A549 (cell line): ENCODE results near the gene NBPF9. TPM values are rescaled to one million over a fixed set of nuclear protein-coding genes. Genes with fewer than 3 reads are reported as not detected.
"Not testable (repeated sequence)": the region's sequence is repeated elsewhere in the genome, so short reads cannot be mapped to it uniquely, and the experiment has no call there.

Source experiments
- ATAC-seq, 2 experiments: fragments of 200-7000 bp in 1 of 2; fragments of >200 bp in 1 of 2; cut with Nextera tagmentation in 1 of 2; cut with Tn5 transposase in 1 of 2; 3 replicates each; pipeline versions ENCODE4 v1.8.0 to v1.9.1; 2018 to 2020; ENCODE audit warnings: mild to moderate bottlenecking in 1 of 2, moderate library complexity in 1 of 2
- CTCF ChIA-PET: fragments of 300-600 bp; sonication (Branson Sonifier 250); formaldehyde crosslinking; extraction: SDS; loops from one replicate; lab custom pipeline; 2021; ENCODE audit warnings: antibody characterized with exemption, inconsistent platforms; lab: Yijun Ruan, JAX
- POLR2A ChIA-PET: fragments of 350-600 bp; formaldehyde crosslinking; extraction: SDS; loops from one replicate; lab custom pipeline; 2021; ENCODE audit warnings: antibody characterized with exemption, inconsistent platforms; lab: Yijun Ruan, JAX
- DNase-seq, 2 experiments: peaks; one replicate each; pipeline versions ENCODE4 v3.0.0 to v3.0.0-alpha.2; 2011 to 2016; ENCODE audit warnings: low read depth in 1 of 2, low spot score in 1 of 2
- FAIRE-seq: peaks from 2 replicates; lab custom pipeline; 2011; peaks lifted over from hg19 to GRCh38; lab: Jason Lieb, UNC
- H3K27ac ChIP-seq, 2 experiments: fragments of >200 bp; sonication (Bioruptor Twin); formaldehyde crosslinking; 3 replicates each; pipeline ENCODE4 v1.5.1; 2016 to 2017
- H3K4me1 ChIP-seq: fragments of >200 bp; sonication (Bioruptor Twin); formaldehyde crosslinking; 3 replicates; pipeline ENCODE4 v1.6.1; 2016
- H3K4me2 ChIP-seq: fragments of >200 bp; sonication (Bioruptor Twin); formaldehyde crosslinking; 3 replicates; pipeline ENCODE4 v1.6.1; 2016
- H3K4me3 ChIP-seq: fragments of >200 bp; sonication (Bioruptor Twin); formaldehyde crosslinking; 3 replicates; pipeline ENCODE4 v1.5.1; 2016
- H3K9me3 ChIP-seq: fragments of >200 bp; sonication (Bioruptor Twin); formaldehyde crosslinking; 3 replicates; pipeline ENCODE4 v1.6.1; 2016
- WGBS: methylation state at CpG from one replicate; pipeline ENCODE4 v1.1.6; 2017; ENCODE audit errors: missing lambda C conversion rate; 5-methylcytosine and 5-hydroxymethylcytosine counted together
- polyA minus RNA-seq: library from RNA; depleted of rRNA, polyadenylated mRNA; stranded (reverse); fragments of >200 nt; gene quantifications from 2 replicates; pipeline ENCODE4 v1.2.3, GENCODE V29; 2011; rRNA and poly(A)+ RNA removed
- polyA plus RNA-seq, 4 experiments: library from polyadenylated mRNA; depleted of rRNA in 3 of 4; stranded (reverse); fragments of >200 nt; fragmentation: RNase III in 1 of 4; extraction: RNeasy Plus Mini Kit Qiagen cat#74134 plus additional on column Dnase treatment in 1 of 4; gene quantifications; 2 replicates in 3 of 4; 3 replicates in 1 of 4; pipeline ENCODE4 v1.2.3, GENCODE V29; 2011 to 2017

The NBPF9 gene, protein sequence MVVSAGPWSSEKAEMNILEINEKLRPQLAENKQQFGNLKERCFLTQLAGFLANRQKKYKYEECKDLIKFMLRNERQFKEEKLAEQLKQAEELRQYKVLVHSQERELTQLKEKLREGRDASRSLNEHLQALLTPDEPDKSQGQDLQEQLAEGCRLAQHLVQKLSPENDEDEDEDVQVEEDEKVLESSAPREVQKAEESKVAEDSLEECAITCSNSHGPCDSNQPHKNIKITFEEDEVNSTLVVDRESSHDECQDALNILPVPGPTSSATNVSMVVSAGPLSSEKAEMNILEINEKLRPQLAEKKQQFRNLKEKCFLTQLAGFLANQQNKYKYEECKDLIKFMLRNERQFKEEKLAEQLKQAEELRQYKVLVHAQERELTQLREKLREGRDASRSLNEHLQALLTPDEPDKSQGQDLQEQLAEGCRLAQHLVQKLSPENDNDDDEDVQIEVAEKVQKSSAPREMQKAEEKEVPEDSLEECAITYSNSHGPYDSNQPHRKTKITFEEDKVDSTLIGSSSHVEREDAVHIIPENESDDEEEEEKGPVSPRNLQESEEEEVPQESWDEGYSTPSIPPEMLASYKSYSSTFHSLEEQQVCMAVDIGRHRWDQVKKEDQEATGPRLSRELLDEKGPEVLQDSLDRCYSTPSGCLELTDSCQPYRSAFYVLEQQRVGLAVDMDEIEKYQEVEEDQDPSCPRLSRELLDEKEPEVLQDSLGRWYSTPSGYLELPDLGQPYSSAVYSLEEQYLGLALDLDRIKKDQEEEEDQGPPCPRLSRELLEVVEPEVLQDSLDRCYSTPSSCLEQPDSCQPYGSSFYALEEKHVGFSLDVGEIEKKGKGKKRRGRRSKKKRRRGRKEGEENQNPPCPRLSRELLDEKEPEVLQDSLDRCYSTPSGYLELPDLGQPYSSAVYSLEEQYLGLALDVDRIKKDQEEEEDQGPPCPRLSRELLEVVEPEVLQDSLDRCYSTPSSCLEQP (N-terminal part only)
- polyA plus RNA-seq (2011; rRNA removed), result 28.0 and 31.1 TPM in 2 replicates
- polyA plus RNA-seq (2012; cell fraction: cytosol; rRNA removed), result 8.4 and 9.3 TPM in 2 replicates
- polyA plus RNA-seq (2012; cell fraction: nucleus; rRNA removed), result 19.1 and 24.3 TPM in 2 replicates
- 17.8 to 18.2 TPM (median 18.0 TPM) in 3 replicates for polyA plus RNA-seq (2017; fragmentation: RNase III; extraction: RNeasy Plus Mini Kit Qiagen cat#74134 plus additional on column Dnase treatment)
- polyA minus RNA-seq, result 31.0 and 32.0 TPM in 2 replicates

- Histone ChIP-seq H3K4me3 (peak within 1 kb of the TSS; percentile 54), H3K4me2 (peak within 1 kb of the TSS; percentile 57; the same call in 2 of the 3 replicates), H3K27ac (peak within 1 kb of the TSS; percentile 76 to 88)
- H3K4me1 ChIP-seq, FAIRE-seq, POLR2A ChIA-PET, CTCF ChIA-PET, H3K9me3 ChIP-seq: not testable (repeated sequence)
- WGBS, result 0% methylated on average over 14 of the region's 85 CpGs
- DNase-seq (peak in 1 of 2 experiments; percentile 42), ATAC-seq (peak; percentile 99 to 100)
Measured at GRCh38 chr1:149103109-149104081, at the start of gene NBPF9. NBPF9 (minus strand) TSS chr1:149103551; CDS start chr1:149082139, 21,412 bp downstream.

- DNase-seq, H3K9me3 ChIP-seq, POLR2A ChIA-PET, H3K27ac ChIP-seq, FAIRE-seq, ATAC-seq, CTCF ChIA-PET, H3K4me1 ChIP-seq, H3K4me2 ChIP-seq, H3K4me3 ChIP-seq: not testable (repeated sequence)
- 66% methylated on average over 4 of the region's 4 CpGs for WGBS
Measured at GRCh38 chr1:149149909-149150308, 46.6 kb upstream of the NBPF9 start.

DNA sequence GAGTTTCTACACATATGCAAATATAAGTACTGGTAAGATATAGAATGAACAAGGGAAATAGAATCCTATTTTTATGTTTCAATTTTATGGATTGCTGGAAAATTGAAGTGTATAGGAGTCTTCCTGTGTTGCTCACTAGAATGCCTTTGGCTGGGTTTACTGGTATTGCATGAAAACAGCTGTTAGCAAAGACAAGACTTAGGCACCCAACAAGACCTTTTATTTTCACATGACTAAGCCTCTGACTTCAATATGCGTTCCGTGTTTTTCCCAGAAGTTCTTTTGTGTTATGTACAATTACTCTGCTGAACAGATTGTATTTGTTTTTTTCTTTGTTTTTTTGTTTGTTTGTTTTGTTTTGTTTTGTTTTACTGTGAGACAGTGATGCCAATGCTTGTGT lies 34.2 kb upstream of the NBPF9 start:
- H3K4me3 ChIP-seq, FAIRE-seq, POLR2A ChIA-PET, DNase-seq, H3K4me2 ChIP-seq, H3K4me1 ChIP-seq, ATAC-seq, H3K9me3 ChIP-seq, CTCF ChIA-PET, H3K27ac ChIP-seq: not testable (repeated sequence)
- WGBS, result 91% methylated on average over 2 of the region's 2 CpGs

DNA sequence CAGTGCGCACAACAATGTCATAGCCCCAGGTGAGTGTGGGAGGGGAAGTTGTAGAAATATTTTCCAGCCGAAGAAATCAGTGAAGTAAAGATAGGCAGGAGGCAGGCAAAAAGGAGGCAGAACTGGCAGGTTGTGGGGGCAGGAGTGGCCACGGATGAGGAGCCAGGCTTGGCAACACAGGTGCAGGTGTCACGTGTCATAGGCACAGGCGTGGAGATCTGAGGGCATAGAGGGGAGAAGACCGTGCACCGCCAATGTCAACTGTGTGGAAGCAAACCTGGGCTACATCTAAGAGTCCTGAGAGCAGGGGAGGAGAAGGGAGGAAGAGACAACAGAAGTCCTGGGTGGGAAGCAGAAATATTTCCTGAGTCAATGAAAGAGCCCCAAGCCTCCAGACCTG lies 27.6 kb upstream of the NBPF9 start:
- DNase-seq, POLR2A ChIA-PET, FAIRE-seq, ATAC-seq, H3K27ac ChIP-seq, H3K4me1 ChIP-seq, H3K4me3 ChIP-seq, H3K9me3 ChIP-seq, H3K4me2 ChIP-seq, CTCF ChIA-PET: not testable (repeated sequence)
- 79% methylated on average over 7 of the region's 7 CpGs for WGBS

DNA sequence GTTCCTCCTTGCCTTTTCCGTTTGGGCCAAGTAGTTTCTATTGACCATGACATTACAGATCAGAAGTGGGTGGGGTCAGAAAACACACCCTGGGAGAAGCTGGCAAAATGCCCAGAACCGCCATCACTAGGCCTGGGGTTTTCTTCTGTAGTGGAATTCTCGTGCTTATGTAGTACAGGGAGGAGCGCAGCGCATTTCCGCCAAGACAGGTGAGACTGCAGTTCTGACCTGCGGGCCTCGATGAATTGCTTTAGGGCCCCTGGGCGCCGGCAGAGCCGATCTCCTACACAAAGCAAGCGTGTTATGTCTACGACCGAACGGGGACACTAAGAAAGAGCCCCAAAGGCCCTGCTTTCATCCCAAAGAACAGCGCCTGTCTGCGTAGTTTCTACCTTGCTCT lies 25.9 kb upstream of the NBPF9 start:
- ATAC-seq, H3K4me1 ChIP-seq, H3K27ac ChIP-seq, CTCF ChIA-PET, DNase-seq, FAIRE-seq, H3K4me2 ChIP-seq, H3K9me3 ChIP-seq, H3K4me3 ChIP-seq, POLR2A ChIA-PET: not testable (repeated sequence)
- no CpG with 5 or more reads among the region's 17 CpGs for WGBS

GRCh38 chr1:149126555-149127145 lies 23.3 kb upstream of the NBPF9 start:
- H3K27ac ChIP-seq, H3K4me2 ChIP-seq, H3K4me3 ChIP-seq, CTCF ChIA-PET, H3K9me3 ChIP-seq, DNase-seq, ATAC-seq, H3K4me1 ChIP-seq, FAIRE-seq, POLR2A ChIA-PET: not testable (repeated sequence)
- WGBS, result 61% methylated on average over 6 of the region's 6 CpGs

GRCh38 chr1:149123948-149124926 lies 20.9 kb upstream of the NBPF9 start:
- DNase-seq (peak in 1 of 2 experiments; percentile 5), ATAC-seq (peak; percentile 71 to 90; a peak in 5 of 6 replicates)
- 0 out of 3 replicates have a peak overlapping the region, but pooled peaks have one; percentile 17 for H3K4me3 ChIP-seq
- 0 out of 6 replicates have a peak overlapping the region, but pooled peaks of 1 of the 2 experiments have one; percentile 28 for H3K27ac ChIP-seq
- H3K4me2 ChIP-seq, result peak overlapping the region; percentile 62; the same call in 2 of the 3 replicates
- WGBS, result 14% methylated on average over 6 of the region's 15 CpGs
- H3K4me1 ChIP-seq, H3K9me3 ChIP-seq, FAIRE-seq, POLR2A ChIA-PET, CTCF ChIA-PET: not testable (repeated sequence)

DNA sequence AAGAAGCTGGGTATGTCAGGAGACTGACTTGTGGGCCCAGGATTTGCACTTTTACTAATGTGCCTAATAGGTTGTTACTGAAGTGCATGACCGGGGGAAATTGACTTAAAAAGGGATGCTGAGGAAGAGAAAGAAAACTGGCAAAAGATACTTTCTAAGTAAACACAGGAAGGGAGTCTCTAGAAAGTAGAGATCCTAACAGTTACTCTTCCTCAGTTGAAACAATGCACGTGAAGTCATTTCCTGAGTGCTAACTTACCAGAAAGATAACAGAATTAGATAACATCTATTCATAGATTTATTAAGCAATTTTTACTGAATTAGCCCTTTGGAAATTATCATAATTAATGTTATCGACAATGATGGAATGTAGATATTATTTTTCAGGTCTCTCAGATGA lies 9.5 kb upstream of the NBPF9 start:
- ATAC-seq, FAIRE-seq, CTCF ChIA-PET, H3K4me3 ChIP-seq, H3K4me1 ChIP-seq, H3K27ac ChIP-seq, H3K4me2 ChIP-seq, DNase-seq, POLR2A ChIA-PET, H3K9me3 ChIP-seq: not testable (repeated sequence)
- 43% methylated on average over 1 of the region's 3 CpGs for WGBS

GRCh38 chr1:149110343-149110742 lies 7.0 kb upstream of the NBPF9 start:
- H3K4me1 ChIP-seq, H3K4me2 ChIP-seq, ATAC-seq, FAIRE-seq, H3K4me3 ChIP-seq, DNase-seq, POLR2A ChIA-PET, CTCF ChIA-PET, H3K9me3 ChIP-seq, H3K27ac ChIP-seq: not testable (repeated sequence)
- WGBS, result 20% methylated on average over 1 of the region's 2 CpGs
